Gastrocnemius medialis (tissue), 4 donors: Measurements from ENCODE around the gene TMEM201. TPM values are rescaled to one million over a fixed set of nuclear protein-coding genes. Genes with fewer than 3 reads are reported as not detected.

Experiments
- ATAC-seq, 2 donors: fragments of 150-250 bp; one replicate each; pipeline ENCODE4 v1.9.1; 2016
- DNase-seq, 2 donors: peaks; one replicate each; pipeline ENCODE4 v3.0.0-alpha.2; 2019
- H3K27ac ChIP-seq, 4 donors: fragments of 200-600 bp; sonication (generic); 1 replicate in 1 of 4; 2 replicates in 3 of 4; pipeline ENCODE4 v1.5.1; 2016 to 2018; ENCODE audit warnings: mild to moderate bottlenecking in 2 of 4, moderate library complexity in 1 of 4
- H3K27me3 ChIP-seq, 3 donors: fragments of 200-600 bp; sonication (generic) in 2 of 3; 1 replicate in 1 of 3; 2 replicates in 2 of 3; pipeline versions ENCODE4 v1.5.1 to v1.6.0; 2016 to 2019; ENCODE audit warnings: mild to moderate bottlenecking in 1 of 3, moderate library complexity in 1 of 3
- H3K36me3 ChIP-seq, 2 donors: fragments of 200-600 bp; sonication (generic) in 1 of 2; one replicate each; pipeline ENCODE4 v1.5.1; 2017 to 2018
- H3K4me1 ChIP-seq, 2 donors: fragments of 200-600 bp; sonication (generic) in 1 of 2; one replicate each; pipeline ENCODE4 v1.5.1; 2016 to 2017; ENCODE audit warnings: mild to moderate bottlenecking in 2 of 2
- H3K4me3 ChIP-seq, 4 donors: fragments of 200-600 bp; sonication (generic) in 3 of 4; 1 replicate in 1 of 4; 2 replicates in 3 of 4; pipeline ENCODE4 v1.5.1; 2016 to 2019; ENCODE audit warnings: mild to moderate bottlenecking in 2 of 4
- H3K9me3 ChIP-seq, 3 donors: fragments of 200-600 bp; sonication (generic) in 2 of 3; 1 replicate in 1 of 3; 2 replicates in 2 of 3; pipeline ENCODE4 v1.5.1; 2016 to 2019
- CTCF ChIP-seq, 5 experiments: fragments of 450-650 bp in 3 of 5; fragments of 200-600 bp in 2 of 5; sonication (generic) in 2 of 5; IDR thresholded peaks in 4 of 5; conservative IDR thresholded peaks in 1 of 5; 1 replicate in 4 of 5; 2 replicates in 1 of 5; pipeline ENCODE4 v1.5.1; 2016 to 2019; ENCODE audit warnings: antibody characterized with exemption in 5 of 5, mild to moderate bottlenecking in 3 of 5, moderate library complexity in 3 of 5
- POLR2A ChIP-seq, 2 donors: fragments of 450-650 bp; IDR thresholded peaks; one replicate each; pipeline ENCODE4 v1.6.1; 2017; ENCODE audit warnings: antibody characterized with exemption in 2 of 2, mild to moderate bottlenecking in 2 of 2, moderate library complexity in 2 of 2
- in situ Hi-C, 4 donors: fragments of 200-750 bp; cut with MboI; loops; one replicate each; pipeline versions ENCODE4 v1.15.0 to v1.8.0; 2017; ENCODE audit warnings: low sequenced_read_pairs in 4 of 4
- intact Hi-C: fragments of 100-400 bp; cut with DNase I; formaldehyde crosslinking; loops from one replicate; pipeline ENCODE4 v1.15.1; 2023; ENCODE audit warnings: low total_unique reads
- total RNA-seq, 4 donors: library from RNA; depleted of rRNA; stranded (reverse); fragments of >200 nt; gene quantifications; one replicate each; pipeline versions ENCODE4 v1.1.0 to v1.2.3, GENCODE V29; 2016

TMEM201 gene
- total RNA-seq, 4 donors from 2014 or later: 21.5 to 67.6 (median 31.7) TPM

- ATAC-seq: no peak
- Histone ChIP-seq H3K4me3 (no peak overlapping the region), H3K9me3 (no peaks in the 10 kb centered on the region), H3K27me3 (no peaks in the 10 kb centered on the region), H3K36me3 (peaks cover 0 to 20% of the 10 kb centered on the region in 2 donors), H3K27ac (no peak overlapping the region), H3K4me1 (peaks cover 0 to 5% of the 10 kb centered on the region in 2 donors)
- DNase-seq: no peak
- in situ Hi-C loops: no loop called here
- TF ChIP-seq POLR2A (IDR thresholded peaks at IDR 0.05) (no peak), CTCF (IDR thresholded peaks at IDR 0.05 in 4 of 5, conservative IDR thresholded peaks at IDR 0.05 in 1 of 5) (no peak)
- intact Hi-C loops: no loop called here
These were observed 23.6 kb downstream of the TMEM201 start for GRCh38 chr1:9612162-9612845.

GRCh38 chr1:9612871-9613624 lies 24.3 kb downstream of the TMEM201 start:
- Histone ChIP-seq H3K9me3 (no peaks in the 10 kb centered on the region), H3K4me3 (no peak overlapping the region), H3K27me3 (peaks cover 0 to 5% (median 0%) of the 10 kb centered on the region in 3 donors), H3K36me3 (peaks cover 0 to 20% of the 10 kb centered on the region in 2 donors), H3K27ac (no peak overlapping the region), H3K4me1 (peaks cover 0 to 5% of the 10 kb centered on the region in 2 donors)
- in situ Hi-C loops (no loop called here), intact Hi-C loops (no loop called here)
- TF ChIP-seq POLR2A (IDR thresholded peaks at IDR 0.05) (no peak), CTCF (IDR thresholded peaks at IDR 0.05 in 4 of 5, conservative IDR thresholded peaks at IDR 0.05 in 1 of 5) (no peak)
- DNase-seq (no peak), ATAC-seq (no peak)

- no peaks in the 10 kb centered on the region for H3K9me3 ChIP-seq
- in situ Hi-C loops (no loop called here), intact Hi-C loops (no loop called here)
- H3K36me3 ChIP-seq: peaks cover 0 to 20% of the 10 kb centered on the region in 2 donors
- no peak overlapping the region for H3K27ac ChIP-seq
- H3K4me1 ChIP-seq: peaks cover 0 to 5% of the 10 kb centered on the region in 2 donors
- DNase-seq (no peak), ATAC-seq (no peak)
- no peak overlapping the region for H3K4me3 ChIP-seq
- no peak for TF ChIP-seq CTCF (IDR thresholded peaks at IDR 0.05 in 4 of 5, conservative IDR thresholded peaks at IDR 0.05 in 1 of 5)
- no peak for TF ChIP-seq POLR2A (IDR thresholded peaks at IDR 0.05)
- H3K27me3 ChIP-seq: peaks cover 0 to 6% (median 0%) of the 10 kb centered on the region in 3 donors
These were observed 25.1 kb downstream of the TMEM201 start for GRCh38 chr1:9613625-9614299.

GRCh38 chr1:9615316-9616063 lies 26.8 kb downstream of the TMEM201 start:
- Histone ChIP-seq H3K9me3 (no peaks in the 10 kb centered on the region), H3K27me3 (peaks cover 5 to 16% (median 7%) of the 10 kb centered on the region in 3 donors), H3K4me1 (no peaks in the 10 kb centered on the region), H3K36me3 (peaks cover 0 to 20% of the 10 kb centered on the region in 2 donors), H3K27ac (no peak overlapping the region), H3K4me3 (no peak overlapping the region)
- ATAC-seq (peak in 1 of 2 donors; percentile 45), DNase-seq (no peak)
- TF ChIP-seq POLR2A (IDR thresholded peaks at IDR 0.05) (no peak), CTCF (IDR thresholded peaks at IDR 0.05 in 4 of 5, conservative IDR thresholded peaks at IDR 0.05 in 1 of 5) (peak in 3 of 5 experiments; percentile 24 to 57 (median 37))
- intact Hi-C loops: no loop called here
- in situ Hi-C loops: no loop called here
